Esophagus muscularis mucosa (tissue), 4 donors: ENCODE measurements around the gene ERBB2. TPM values are rescaled to one million over a fixed set of nuclear protein-coding genes. Genes with fewer than 3 reads are reported as not detected.

Experiments
- DNase-seq: peaks from one replicate; pipeline ENCODE4 v3.0.0-alpha.2; 2017; ENCODE audit errors: extremely low spot score
- H3K27ac ChIP-seq, 4 donors: fragments of 200-600 bp; sonication (generic); replicated peaks in 1 of 4; 1 replicate in 3 of 4; 2 replicates in 1 of 4; pipeline ENCODE4 v1.5.1; 2016 to 2019; ENCODE audit warnings: mild to moderate bottlenecking in 1 of 4
- H3K27me3 ChIP-seq, 4 donors: fragments of 200-600 bp; sonication (generic); one replicate each; pipeline versions ENCODE4 v1.5.1 to v1.6.0; 2016 to 2019
- H3K36me3 ChIP-seq, 4 donors: fragments of 200-600 bp; sonication (generic); one replicate each; pipeline ENCODE4 v1.5.1; 2016 to 2019
- H3K4me1 ChIP-seq, 4 donors: fragments of 200-600 bp; sonication (generic); one replicate each; pipeline ENCODE4 v1.5.1; 2016 to 2019
- H3K4me3 ChIP-seq, 4 donors: fragments of 200-600 bp; sonication (generic); 1 replicate in 2 of 4; 2 replicates in 2 of 4; pipeline ENCODE4 v1.5.1; 2016 to 2019; ENCODE audit warnings: mild to moderate bottlenecking in 4 of 4, moderate library complexity in 1 of 4
- H3K9me3 ChIP-seq, 4 donors: fragments of 200-600 bp; sonication (generic); 1 replicate in 3 of 4; 2 replicates in 1 of 4; pipeline ENCODE4 v1.5.1; 2016 to 2019
- EP300 ChIP-seq: sonication (generic); formaldehyde crosslinking; IDR thresholded peaks from one replicate; pipeline ENCODE4 v1.6.1; 2017; ENCODE audit warnings: antibody characterized with exemption
- POLR2A ChIP-seq: fragments of 450-650 bp; IDR thresholded peaks from one replicate; pipeline ENCODE4 v1.6.1; 2017; ENCODE audit warnings: antibody characterized with exemption, moderate library complexity, mild to moderate bottlenecking, low read depth
- POLR2AphosphoS5 ChIP-seq, 2 donors: sonication (generic); formaldehyde crosslinking; IDR thresholded peaks; one replicate each; pipeline ENCODE4 v1.6.1; 2017; ENCODE audit warnings: antibody characterized with exemption in 2 of 2
- WGBS: methylation state at CpG from one replicate; pipeline ENCODE4 v1.1.5; 2018; 5-methylcytosine and 5-hydroxymethylcytosine counted together
- intact Hi-C: fragments of 100-400 bp; cut with DNase I; formaldehyde crosslinking; loops from one replicate; pipeline ENCODE4 v1.15.1; 2023
- total RNA-seq, 4 donors: library from RNA; depleted of rRNA; stranded (reverse); fragments of >200 nt; gene quantifications; one replicate each; pipeline versions ENCODE4 v1.1.0 to v1.2.1, GENCODE V29; 2016
- TF ChIP-seq, protein P1 (sequence below), 3 experiments: fragments of 200-600 bp in 2 of 3; fragments of 450-650 bp in 1 of 3; sonication (generic) in 2 of 3; IDR thresholded peaks; one replicate each; pipeline ENCODE4 v1.5.1; 2017 to 2019; ENCODE audit warnings: antibody characterized with exemption in 3 of 3, mild to moderate bottlenecking in 2 of 3, moderate library complexity in 1 of 3

ERBB2 gene
- total RNA-seq, 4 donors from 2014 or later: 36.8 to 67.7 (median 57.7) TPM

GRCh38 chr17:39673335-39674081 is 26.4 kb upstream of the ERBB2 start:
- Histone ChIP-seq H3K9me3 (no peaks in the 10 kb centered on the region), H3K27ac (no peak overlapping the region), H3K4me3 (no peak overlapping the region), H3K27me3 (peaks cover 0 to 39% (median 16%) of the 10 kb centered on the region in 4 donors), H3K4me1 (peaks cover 48 to 60% (median 54%) of the 10 kb centered on the region in 4 donors), H3K36me3 (peaks cover 0 to 6% (median 0%) of the 10 kb centered on the region in 4 donors)
- TF ChIP-seq POLR2AphosphoS5 (IDR thresholded peaks at IDR 0.05) (no peak), EP300 (no peak), POLR2A (no peak)
- TF ChIP-seq, protein P1, sequence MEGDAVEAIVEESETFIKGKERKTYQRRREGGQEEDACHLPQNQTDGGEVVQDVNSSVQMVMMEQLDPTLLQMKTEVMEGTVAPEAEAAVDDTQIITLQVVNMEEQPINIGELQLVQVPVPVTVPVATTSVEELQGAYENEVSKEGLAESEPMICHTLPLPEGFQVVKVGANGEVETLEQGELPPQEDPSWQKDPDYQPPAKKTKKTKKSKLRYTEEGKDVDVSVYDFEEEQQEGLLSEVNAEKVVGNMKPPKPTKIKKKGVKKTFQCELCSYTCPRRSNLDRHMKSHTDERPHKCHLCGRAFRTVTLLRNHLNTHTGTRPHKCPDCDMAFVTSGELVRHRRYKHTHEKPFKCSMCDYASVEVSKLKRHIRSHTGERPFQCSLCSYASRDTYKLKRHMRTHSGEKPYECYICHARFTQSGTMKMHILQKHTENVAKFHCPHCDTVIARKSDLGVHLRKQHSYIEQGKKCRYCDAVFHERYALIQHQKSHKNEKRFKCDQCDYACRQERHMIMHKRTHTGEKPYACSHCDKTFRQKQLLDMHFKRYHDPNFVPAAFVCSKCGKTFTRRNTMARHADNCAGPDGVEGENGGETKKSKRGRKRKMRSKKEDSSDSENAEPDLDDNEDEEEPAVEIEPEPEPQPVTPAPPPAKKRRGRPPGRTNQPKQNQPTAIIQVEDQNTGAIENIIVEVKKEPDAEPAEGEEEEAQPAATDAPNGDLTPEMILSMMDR (IDR thresholded peaks at IDR 0.05): no peak
- no peak for DNase-seq
- intact Hi-C loops: no loop called here
- 81% methylated on average over 10 of the region's 13 CpGs for WGBS

DNA sequence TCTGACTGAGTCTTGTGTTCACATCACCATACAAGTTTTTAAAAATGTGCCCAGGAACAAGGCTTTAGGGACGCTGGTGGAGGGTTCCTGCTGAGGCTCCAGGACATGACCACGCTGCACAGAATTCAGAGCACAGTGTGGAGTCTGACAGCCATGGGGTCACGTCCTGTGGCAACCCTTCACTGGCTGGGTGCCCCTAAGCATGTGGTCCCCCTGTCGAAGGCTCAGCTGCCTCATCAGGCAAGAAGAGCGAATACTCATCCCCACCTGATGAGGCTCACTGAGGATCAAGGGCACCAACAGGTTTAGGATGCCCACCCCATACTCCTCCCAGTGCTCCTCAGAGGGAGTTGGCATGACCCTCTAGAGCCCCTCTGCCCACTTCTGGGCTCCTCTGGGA is 25.7 kb upstream of the ERBB2 start:
- Histone ChIP-seq H3K4me3 (no peak overlapping the region), H3K27me3 (peaks cover 0 to 32% (median 14%) of the 10 kb centered on the region in 4 donors), H3K36me3 (peaks cover 0 to 10% (median 0%) of the 10 kb centered on the region in 4 donors), H3K9me3 (no peaks in the 10 kb centered on the region), H3K4me1 (peaks cover 43 to 59% (median 50%) of the 10 kb centered on the region in 4 donors), H3K27ac (no peak overlapping the region)
- intact Hi-C loops: no loop called here
- DNase-seq: no peak
- WGBS: 87% methylated on average over 2 of the region's 5 CpGs
- TF ChIP-seq POLR2AphosphoS5 (IDR thresholded peaks at IDR 0.05): no peak

DNA sequence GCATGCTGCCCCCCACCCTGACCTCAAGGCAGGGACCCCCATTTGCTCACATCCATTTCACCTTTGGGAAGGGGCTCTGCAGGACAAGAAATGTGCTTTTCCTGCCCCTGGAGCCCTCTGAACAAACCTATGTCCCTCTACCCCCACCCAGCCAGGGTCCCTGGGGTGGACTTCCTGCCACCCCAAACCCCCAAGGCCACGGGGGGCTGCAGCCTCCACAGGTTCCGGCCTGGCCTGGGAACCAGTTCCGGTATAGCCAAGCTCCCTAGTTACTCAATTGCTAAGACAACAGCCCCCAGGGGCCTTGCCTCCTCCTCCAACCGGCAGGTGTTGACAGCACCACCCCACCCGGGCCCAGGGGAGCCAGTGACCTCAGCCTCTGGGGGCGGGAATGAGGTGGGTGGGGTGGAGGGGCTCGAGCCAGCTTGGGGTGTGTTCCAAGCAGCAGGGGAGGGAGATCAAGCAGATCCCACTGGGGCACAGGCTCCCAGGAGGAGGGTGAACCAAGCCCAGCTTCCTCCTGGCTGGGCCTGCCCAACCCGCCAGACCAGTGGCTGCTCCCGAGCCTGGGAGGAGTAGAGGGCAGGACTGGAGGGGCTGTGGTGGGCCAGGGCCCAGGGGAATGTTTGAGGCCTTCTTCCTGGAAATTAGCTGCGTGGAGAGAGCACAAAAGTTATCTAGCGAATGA is 25.0 kb upstream of the ERBB2 start:
- intact Hi-C loops: no loop called here
- Histone ChIP-seq H3K36me3 (peaks cover 0 to 17% (median 0%) of the 10 kb centered on the region in 4 donors), H3K4me1 (peaks cover 43 to 59% (median 50%) of the 10 kb centered on the region in 4 donors), H3K9me3 (no peaks in the 10 kb centered on the region), H3K27me3 (peaks cover 0 to 25% (median 10%) of the 10 kb centered on the region in 4 donors), H3K27ac (no peak overlapping the region), H3K4me3 (no peak overlapping the region)
- DNase-seq: no peak
- TF ChIP-seq EP300 (no peak), POLR2AphosphoS5 (IDR thresholded peaks at IDR 0.05) (no peak), POLR2A (no peak)
- TF ChIP-seq, protein P1 (IDR thresholded peaks at IDR 0.05): no peak
- 44% methylated on average over 5 of the region's 11 CpGs for WGBS

DNA sequence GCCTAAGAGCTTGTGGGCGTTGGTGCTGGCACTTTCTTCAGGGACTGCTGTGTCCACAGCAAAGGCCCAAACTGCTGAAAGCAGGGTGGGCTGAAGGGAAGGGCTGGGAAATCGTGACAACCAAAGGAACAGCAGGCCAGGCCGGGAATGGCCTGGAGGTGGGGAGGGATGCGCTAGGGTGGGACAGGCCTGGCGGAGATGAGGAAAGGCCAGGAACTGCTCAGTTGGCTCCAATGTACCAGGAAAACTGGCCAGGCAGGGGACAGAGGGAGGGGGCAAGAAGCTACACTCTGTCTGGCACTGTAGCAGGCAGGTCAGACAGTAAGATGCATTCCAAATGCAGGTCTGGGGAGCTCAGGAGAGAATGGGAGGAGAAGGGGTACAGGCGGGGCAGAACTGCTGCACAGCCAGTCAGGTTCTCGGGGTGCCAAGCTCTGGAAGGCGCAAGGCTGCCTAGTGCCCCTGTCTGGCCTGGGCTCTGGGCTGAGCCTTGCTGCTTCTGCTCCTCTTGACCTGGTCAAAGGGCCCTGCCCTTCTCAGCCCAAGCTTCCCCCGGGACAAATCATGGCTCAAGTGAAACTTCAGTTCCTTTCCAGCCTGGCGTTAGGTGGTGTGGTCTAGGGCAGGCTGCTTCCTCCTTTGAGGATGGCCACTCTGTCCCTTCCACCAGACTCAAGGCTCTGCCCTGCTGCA is 24.3 kb upstream of the ERBB2 start:
- Histone ChIP-seq H3K4me1 (peaks cover 43 to 63% (median 50%) of the 10 kb centered on the region in 4 donors), H3K36me3 (peaks cover 0 to 22% (median 3%) of the 10 kb centered on the region in 4 donors), H3K9me3 (no peaks in the 10 kb centered on the region), H3K27me3 (peaks cover 0 to 18% (median 7%) of the 10 kb centered on the region in 4 donors), H3K4me3 (no peak overlapping the region), H3K27ac (no peak overlapping the region)
- DNase-seq: no peak
- TF ChIP-seq POLR2AphosphoS5 (IDR thresholded peaks at IDR 0.05): no peak
- TF ChIP-seq POLR2A: no peak
- TF ChIP-seq EP300: no peak
- TF ChIP-seq, protein P1 (IDR thresholded peaks at IDR 0.05): no peak
- intact Hi-C loops: no loop called here
- WGBS: 87% methylated on average over 8 of the region's 10 CpGs
